GM19324 (cell line): Measurements from ENCODE around the gene DLL1.
"Not testable (repeated sequence)": the region's sequence is repeated elsewhere in the genome, so short reads cannot be mapped to it uniquely, and the experiment has no call there.

Experiments
- ATAC-seq: cut with Tn5 transposase; IDR thresholded peaks from one replicate; pipeline ENCODE4 v1.9.1; 2021; ENCODE audit warnings: mild to moderate bottlenecking, moderate library complexity; ENCODE audit not compliant: unreplicated experiment, low FRiP score

The DLL1 gene, protein sequence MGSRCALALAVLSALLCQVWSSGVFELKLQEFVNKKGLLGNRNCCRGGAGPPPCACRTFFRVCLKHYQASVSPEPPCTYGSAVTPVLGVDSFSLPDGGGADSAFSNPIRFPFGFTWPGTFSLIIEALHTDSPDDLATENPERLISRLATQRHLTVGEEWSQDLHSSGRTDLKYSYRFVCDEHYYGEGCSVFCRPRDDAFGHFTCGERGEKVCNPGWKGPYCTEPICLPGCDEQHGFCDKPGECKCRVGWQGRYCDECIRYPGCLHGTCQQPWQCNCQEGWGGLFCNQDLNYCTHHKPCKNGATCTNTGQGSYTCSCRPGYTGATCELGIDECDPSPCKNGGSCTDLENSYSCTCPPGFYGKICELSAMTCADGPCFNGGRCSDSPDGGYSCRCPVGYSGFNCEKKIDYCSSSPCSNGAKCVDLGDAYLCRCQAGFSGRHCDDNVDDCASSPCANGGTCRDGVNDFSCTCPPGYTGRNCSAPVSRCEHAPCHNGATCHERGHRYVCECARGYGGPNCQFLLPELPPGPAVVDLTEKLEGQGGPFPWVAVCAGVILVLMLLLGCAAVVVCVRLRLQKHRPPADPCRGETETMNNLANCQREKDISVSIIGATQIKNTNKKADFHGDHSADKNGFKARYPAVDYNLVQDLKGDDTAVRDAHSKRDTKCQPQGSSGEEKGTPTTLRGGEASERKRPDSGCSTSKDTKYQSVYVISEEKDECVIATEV

GRCh38 chr6:170290296-170291128 is at the start of gene DLL1:
Gene DLL1 (minus strand): TSS chr6:170291078. CDS start chr6:170290139, 939 bp downstream.
- ATAC-seq, result no peak

- not testable (repeated sequence) for ATAC-seq
These were observed 44.3 kb upstream of the DLL1 start for GRCh38 chr6:170335199-170335598.

DNA sequence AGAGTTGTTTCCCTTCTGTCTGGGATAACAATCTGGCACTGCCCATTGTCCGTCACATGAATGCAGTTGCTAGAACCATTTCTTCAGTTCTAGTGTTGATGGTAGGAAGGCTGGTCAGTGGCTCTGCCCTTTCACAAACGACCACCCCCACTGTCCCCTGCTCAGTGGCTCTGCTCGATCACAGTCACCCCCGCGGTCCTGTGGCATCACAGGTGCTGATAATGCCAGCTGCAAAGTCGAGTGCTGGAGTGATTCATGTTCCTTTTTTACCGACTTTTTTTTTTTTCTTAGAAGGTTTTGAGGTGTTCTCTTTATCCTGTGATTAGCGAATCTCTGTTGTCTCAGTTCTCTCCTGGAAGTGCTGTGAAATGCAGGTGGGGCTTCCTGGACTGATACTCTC is 38.4 kb upstream of the DLL1 start:
- ATAC-seq, result no peak

DNA sequence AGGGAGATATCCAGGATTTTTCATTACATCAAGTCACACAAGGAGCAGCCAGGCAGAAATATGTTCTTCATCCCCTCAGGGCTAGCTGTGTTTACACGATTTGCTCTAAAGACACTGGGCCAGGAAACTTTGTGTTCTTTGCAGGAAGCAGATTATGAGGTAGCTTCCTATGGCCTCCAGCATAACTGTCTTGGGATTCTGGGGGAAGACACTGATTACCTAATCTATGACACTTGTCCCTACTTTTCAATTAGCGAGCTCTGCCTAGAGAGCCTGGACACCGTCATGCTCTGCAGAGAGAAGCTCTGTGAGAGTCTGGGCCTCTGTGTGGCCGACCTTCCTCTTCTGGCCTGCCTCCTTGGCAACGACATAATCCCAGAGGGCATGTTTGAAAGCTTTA is 26.8 kb upstream of the DLL1 start:
- ATAC-seq, result no peak

DNA sequence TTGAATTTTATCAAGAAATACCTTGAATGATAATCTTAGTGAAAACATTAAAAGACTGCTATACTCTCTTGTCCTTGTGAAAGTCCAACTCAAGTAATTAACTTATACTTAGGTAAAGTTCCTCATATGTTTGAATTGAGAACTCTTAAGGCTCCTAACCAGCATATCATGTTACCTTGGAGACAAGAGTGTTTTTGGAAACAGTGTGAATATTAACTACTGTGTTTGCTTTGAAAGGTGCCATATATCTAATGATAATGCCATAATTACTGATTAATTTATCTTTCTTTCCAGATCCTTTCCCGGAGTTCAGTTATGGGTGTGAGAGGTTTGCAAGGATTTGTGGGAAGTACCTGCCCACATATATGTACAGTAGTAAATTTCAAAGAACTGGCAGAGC is 26.2 kb upstream of the DLL1 start:
- ATAC-seq, result no peak

DNA sequence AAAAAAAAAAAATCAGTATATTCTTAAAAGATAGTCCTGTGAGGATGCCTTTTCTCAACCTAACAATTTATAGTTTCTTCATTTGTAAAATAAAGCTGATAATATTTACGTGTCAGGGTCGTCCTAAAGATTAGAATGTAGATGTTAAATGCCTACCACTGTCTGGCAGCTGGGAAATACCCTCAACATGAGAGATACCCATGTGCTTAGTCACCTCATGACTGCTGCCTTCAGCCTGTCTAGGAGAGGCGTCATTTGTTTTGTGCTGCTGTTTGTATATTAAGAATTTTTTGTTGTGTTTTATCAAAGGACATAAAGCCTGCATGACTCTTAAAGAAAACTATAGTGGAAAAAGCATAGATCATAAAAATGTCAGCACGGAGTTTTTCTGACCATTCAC is 25.2 kb upstream of the DLL1 start:
- ATAC-seq, result no peak

DNA sequence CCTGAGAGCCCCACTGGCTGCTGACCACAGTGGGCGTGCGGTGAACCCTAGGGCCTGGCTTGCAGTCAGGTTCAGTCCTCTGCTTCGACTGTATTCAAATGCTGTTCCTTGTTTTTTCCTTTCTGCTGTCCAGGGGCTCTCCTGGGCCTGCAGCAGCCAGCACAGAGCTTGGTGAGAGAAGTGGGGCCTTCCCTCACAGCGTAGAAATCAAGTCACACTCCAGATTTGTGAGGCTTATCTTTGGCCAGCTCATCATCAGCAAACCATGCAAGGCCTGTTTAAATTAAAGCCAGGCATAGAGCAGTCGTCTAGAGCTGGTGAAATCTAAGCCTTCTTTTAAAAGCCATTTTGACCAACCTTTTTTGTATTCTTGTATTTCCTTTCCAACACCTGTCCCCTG is 24.1 kb upstream of the DLL1 start:
- no peak for ATAC-seq

- no peak for ATAC-seq
These were observed 22.9 kb upstream of the DLL1 start for GRCh38 chr6:170313716-170314295.

GRCh38 chr6:170312876-170313275 is 22.0 kb upstream of the DLL1 start:
- no peak for ATAC-seq

GRCh38 chr6:170311696-170312095 is 20.8 kb upstream of the DLL1 start:
- no peak for ATAC-seq

DNA sequence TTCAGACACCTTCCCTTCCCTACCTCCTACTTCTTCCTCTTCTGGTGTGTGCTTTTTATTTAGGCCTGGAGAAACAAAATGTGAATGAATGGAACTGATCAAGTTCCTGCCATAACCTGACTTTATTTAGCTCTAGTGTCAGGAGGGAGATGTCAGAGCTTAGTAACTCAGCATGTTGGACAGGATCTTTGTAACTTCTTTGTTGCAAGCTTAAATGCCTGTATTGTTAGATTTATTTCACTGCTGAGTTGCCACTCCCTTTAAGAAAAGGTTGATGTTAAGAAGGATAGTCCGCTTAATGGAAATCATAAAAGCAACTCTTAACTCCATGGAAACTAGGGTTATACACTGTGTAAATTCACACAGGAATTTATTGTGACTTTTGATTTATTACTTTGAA is 17.9 kb upstream of the DLL1 start:
- no peak for ATAC-seq

DNA sequence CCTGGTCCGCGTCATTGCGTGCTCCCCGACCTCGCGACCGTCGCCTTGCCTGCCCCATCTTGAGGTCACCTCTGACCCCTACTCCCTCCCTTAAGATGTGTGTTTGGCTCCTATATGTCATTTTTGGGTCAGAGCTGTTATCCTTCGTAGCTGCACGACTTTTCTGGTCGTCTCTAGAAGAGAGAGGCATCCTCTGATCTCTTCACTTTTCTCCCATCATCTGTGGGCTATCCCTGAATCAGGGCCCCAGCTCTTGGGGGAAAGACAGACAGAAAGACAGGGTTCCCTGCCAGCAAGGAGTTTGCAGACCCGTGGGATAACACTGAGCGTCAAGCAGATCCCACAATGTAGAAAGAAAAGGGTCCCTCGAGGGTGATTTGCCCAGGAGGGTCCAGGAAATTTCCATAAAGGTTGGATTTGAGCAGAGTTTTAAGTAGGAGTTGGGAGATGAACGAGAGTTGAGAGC is 16.2 kb upstream of the DLL1 start:
- no peak for ATAC-seq

DNA sequence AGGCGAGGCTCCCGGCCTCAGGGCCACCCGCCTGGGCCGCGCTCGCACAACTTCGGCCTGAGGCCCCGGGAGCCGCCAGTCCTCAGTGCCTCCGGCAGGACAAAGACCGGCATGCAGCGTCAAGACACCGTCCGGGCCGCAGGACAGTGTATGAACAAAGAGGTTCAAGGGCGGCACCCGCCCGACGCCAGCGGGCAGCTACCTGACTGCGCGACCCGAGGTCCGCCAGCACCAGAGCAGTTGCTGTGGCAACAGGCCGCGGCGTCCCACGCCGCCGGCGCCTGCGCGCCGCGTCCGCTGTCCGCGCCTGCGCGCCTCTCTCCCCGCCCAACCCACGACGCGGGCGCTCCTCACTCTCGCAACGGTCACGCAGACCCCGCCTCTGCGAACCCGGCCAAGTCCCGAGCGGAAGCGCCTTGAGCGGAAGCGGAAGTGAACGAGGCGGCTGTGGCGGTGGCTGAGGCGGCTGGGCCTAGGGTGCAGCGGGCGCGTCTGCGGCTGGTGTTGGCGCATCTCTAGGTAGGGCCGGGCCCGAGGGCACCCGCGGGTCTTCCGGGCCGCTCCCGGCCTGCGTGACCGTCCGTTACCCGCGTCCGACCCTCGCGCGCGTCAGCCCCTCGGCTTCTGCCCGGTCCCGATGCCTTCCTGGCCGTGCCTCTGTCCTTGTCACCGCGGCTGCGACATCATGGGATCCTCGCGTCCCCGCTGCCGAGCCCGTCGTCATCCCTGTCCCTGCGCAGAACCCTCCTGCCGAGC is 15.6 kb upstream of the DLL1 start, which contains the start of gene FAM120B:
FAM120B (plus strand) TSS at position 435 of the 756 bp plus-strand sequence. CDS start 10,633 bp downstream, outside the sequence.
- peak; percentile 99 for ATAC-seq

DNA sequence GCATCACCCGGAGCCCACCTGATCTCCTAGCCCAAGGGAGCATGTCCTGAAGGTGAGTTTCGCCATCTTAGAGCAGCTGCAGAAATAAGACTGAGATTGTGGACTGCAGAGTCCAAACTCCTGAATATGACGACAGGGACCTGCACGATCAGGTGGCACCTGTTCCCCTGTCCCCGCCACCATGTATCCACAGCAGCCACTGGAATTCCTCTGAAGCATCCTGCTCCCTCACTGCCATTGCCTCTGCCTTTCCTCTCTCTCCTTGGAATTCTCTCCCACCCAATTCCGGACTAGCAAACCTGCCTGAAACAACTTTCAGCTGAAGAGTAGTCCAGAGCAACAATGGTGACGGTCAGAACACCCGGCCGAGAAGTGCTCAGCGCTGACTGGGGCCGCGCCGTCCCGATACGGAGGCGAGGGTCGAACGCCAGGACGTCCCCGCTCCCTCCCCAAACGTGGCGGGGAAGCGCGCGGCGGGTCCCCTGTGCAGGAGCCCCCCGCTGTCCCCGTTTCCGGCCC is 15.0 kb upstream of the DLL1 start:
- ATAC-seq, result peak; percentile 23

DNA sequence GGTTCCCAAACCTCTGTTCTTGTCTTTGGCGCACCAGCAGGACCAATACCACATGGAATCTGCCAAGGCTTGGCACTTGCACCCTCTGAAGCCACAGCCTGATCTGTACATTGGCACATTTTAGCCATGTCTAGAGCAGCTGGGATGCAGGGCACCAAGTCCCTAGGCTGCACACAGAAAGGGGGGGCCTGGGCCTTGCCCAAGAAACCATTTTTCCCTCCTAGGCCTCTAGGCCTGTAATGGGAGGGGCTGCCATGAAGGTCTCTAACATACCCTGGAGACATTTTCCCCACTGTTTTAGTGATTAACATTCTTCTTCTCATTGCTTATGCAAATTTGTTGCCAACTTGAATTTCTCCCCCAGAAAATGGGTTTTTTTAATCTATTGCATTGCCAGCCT is 10.3 kb upstream of the DLL1 start:
- no peak for ATAC-seq

DNA sequence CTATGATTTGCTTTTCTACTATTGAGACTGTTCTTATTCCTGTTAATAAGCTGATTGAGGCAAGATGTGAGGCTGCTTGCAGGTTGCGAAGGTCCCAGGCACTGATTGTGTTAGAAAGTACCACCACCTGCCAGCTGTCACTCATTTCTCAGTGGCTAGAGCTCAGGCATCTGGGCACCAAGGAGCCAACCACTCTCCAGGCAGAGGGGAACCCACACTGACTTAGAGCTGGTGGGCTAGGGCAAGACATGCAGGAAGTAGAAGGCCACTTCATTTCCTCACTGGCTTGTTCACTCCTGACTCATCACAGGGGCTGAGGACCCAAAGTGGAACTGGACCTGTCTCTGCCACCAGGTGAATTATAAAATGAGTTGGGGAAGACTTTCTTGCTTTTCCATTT is 7.8 kb upstream of the DLL1 start:
- ATAC-seq, result no peak

DNA sequence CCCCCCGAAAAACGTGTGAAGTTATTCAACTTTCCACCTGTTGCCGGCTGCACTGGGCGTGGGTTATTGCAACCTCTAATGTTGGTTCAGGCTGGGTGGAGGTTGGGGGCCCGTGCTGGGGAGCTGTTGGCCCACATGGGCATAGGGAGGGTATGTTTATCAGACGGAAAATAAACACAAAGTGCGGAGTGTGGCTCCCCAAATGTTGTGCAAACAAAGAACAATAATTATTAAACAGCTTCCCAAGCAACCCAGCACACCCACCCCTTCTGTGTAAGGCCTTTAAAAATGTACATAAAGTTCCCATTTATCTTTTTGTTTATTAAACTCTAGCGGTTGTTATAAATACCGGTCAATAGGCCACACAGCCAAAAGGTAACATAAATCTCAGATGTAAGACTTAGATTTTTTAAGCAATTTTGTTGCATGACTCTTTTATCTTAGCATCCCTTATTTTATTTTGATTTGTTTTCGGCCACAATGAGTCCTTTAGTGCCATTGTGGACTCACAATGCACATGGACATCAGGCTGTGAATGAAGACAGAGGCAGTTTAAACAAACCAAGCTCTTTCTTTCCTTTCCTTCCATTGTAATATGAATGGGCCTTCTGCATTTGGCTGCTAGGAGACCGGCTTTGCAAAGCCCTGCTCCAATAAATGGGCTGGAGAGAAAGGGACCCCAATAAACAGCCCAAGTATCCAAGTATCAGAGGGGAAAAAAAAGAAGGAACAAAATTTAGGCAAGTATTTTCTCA is 6.9 kb upstream of the DLL1 start:
- ATAC-seq, result no peak

GRCh38 chr6:170296746-170297575 is 6.1 kb upstream of the DLL1 start:
- ATAC-seq, result no peak
